Subcutaneous abdominal adipose tissue (tissue), 5 donors: ENCODE data around the gene RORB.

Experiments
- H3K27ac ChIP-seq: one replicate; pipeline ENCODE4 v1.7.0; 2013; ENCODE audit warnings: low read depth, mild to moderate bottlenecking, inconsistent platforms, low read length, moderate library complexity
- H3K27me3 ChIP-seq, 5 donors: one replicate each; pipeline ENCODE4 v1.7.0; 2013; ENCODE audit warnings: low read length in 5 of 5, inconsistent platforms in 1 of 5; ENCODE audit not compliant: control insufficient read depth in 5 of 5, insufficient read depth in 4 of 5
- H3K36me3 ChIP-seq, 5 donors: one replicate each; pipeline ENCODE4 v1.7.0; 2013; ENCODE audit warnings: low read length in 5 of 5; ENCODE audit not compliant: control insufficient read depth in 5 of 5, insufficient read depth in 5 of 5
- H3K4me1 ChIP-seq, 5 donors: one replicate each; pipeline ENCODE4 v1.7.0; 2013; ENCODE audit warnings: low read length in 5 of 5, mild to moderate bottlenecking in 3 of 5, moderate library complexity in 1 of 5; ENCODE audit not compliant: control insufficient read depth in 5 of 5, insufficient read depth in 5 of 5
- H3K4me3 ChIP-seq, 5 donors: one replicate each; pipeline ENCODE4 v1.7.0; 2013; ENCODE audit warnings: low read length in 5 of 5, low read depth in 1 of 5
- H3K9ac ChIP-seq, 5 donors: one replicate each; pipeline ENCODE4 v1.7.0; 2013; ENCODE audit warnings: low read length in 5 of 5, mild to moderate bottlenecking in 4 of 5, moderate library complexity in 3 of 5
- H3K9me3 ChIP-seq, 5 donors: one replicate each; pipeline ENCODE4 v1.7.0; 2013; ENCODE audit warnings: low read length in 5 of 5; ENCODE audit not compliant: control insufficient read depth in 5 of 5
- donor health status: healthy.
- donor health status: healthy.
- donor health status: healthy.
- donor health status: healthy.
- donor health status: healthy.

RORB gene

GRCh38 chr9:74533253-74533652 lies 36.1 kb downstream of the RORB start:
- Histone ChIP-seq H3K4me3 (no peak overlapping the region), H3K4me1 (no peaks in the 10 kb centered on the region), H3K27ac (no peak overlapping the region), H3K9ac (no peak overlapping the region), H3K9me3 (no peaks in the 10 kb centered on the region), H3K36me3 (no peaks in the 10 kb centered on the region), H3K27me3 (peaks cover 0 to 6% (median 0%) of the 10 kb centered on the region in 5 donors)

- Histone ChIP-seq H3K27me3 (peaks cover 0 to 6% (median 0%) of the 10 kb centered on the region in 5 donors), H3K4me3 (no peak overlapping the region), H3K36me3 (no peaks in the 10 kb centered on the region), H3K27ac (no peak overlapping the region), H3K4me1 (no peaks in the 10 kb centered on the region), H3K9me3 (no peaks in the 10 kb centered on the region), H3K9ac (no peak overlapping the region)
Measured at GRCh38 chr9:74534841-74535240, 37.7 kb downstream of the RORB start.

- no peak overlapping the region for H3K27ac ChIP-seq
- H3K9ac ChIP-seq = no peak overlapping the region
- no peaks in the 10 kb centered on the region for H3K9me3 ChIP-seq
- no peaks in the 10 kb centered on the region for H3K4me1 ChIP-seq
- H3K27me3 ChIP-seq = no peaks in the 10 kb centered on the region
- H3K4me3 ChIP-seq = no peak overlapping the region
- no peaks in the 10 kb centered on the region for H3K36me3 ChIP-seq
Measured at GRCh38 chr9:74543145-74543544, 46.0 kb downstream of the RORB start.

- H3K9ac ChIP-seq = no peak overlapping the region
- no peak overlapping the region for H3K27ac ChIP-seq
- no peak overlapping the region for H3K4me3 ChIP-seq
- H3K27me3 ChIP-seq = no peaks in the 10 kb centered on the region
- H3K9me3 ChIP-seq = no peaks in the 10 kb centered on the region
- no peaks in the 10 kb centered on the region for H3K36me3 ChIP-seq
- H3K4me1 ChIP-seq = peaks cover 0 to 17% (median 12%) of the 10 kb centered on the region in 5 donors
Measured at GRCh38 chr9:74551266-74551665, 54.1 kb downstream of the RORB start.

- H3K4me1 ChIP-seq = peaks cover 0 to 31% (median 12%) of the 10 kb centered on the region in 5 donors
- no peaks in the 10 kb centered on the region for H3K9me3 ChIP-seq
- H3K27ac ChIP-seq = peak overlapping the region; percentile 80
- no peaks in the 10 kb centered on the region for H3K36me3 ChIP-seq
- H3K9ac ChIP-seq = no peak overlapping the region
- H3K27me3 ChIP-seq = no peaks in the 10 kb centered on the region
- no peak overlapping the region for H3K4me3 ChIP-seq
Measured at GRCh38 chr9:74554751-74555419, 57.8 kb downstream of the RORB start.

- H3K9me3 ChIP-seq = no peaks in the 10 kb centered on the region
- H3K9ac ChIP-seq = no peak overlapping the region
- H3K4me1 ChIP-seq = peaks cover 0 to 31% (median 12%) of the 10 kb centered on the region in 5 donors
- no peaks in the 10 kb centered on the region for H3K36me3 ChIP-seq
- no peaks in the 10 kb centered on the region for H3K27me3 ChIP-seq
- H3K27ac ChIP-seq = peak overlapping the region; percentile 54
- no peak overlapping the region for H3K4me3 ChIP-seq
Measured at GRCh38 chr9:74555565-74555964, 58.4 kb downstream of the RORB start.

GRCh38 chr9:74556685-74557084 lies 59.5 kb downstream of the RORB start:
- no peak overlapping the region for H3K9ac ChIP-seq
- H3K9me3 ChIP-seq = no peaks in the 10 kb centered on the region
- H3K36me3 ChIP-seq = no peaks in the 10 kb centered on the region
- no peak overlapping the region for H3K27ac ChIP-seq
- H3K4me3 ChIP-seq = no peak overlapping the region
- H3K27me3 ChIP-seq = no peaks in the 10 kb centered on the region
- peaks cover 0 to 31% (median 12%) of the 10 kb centered on the region in 5 donors for H3K4me1 ChIP-seq

GRCh38 chr9:74557571-74557970 lies 60.4 kb downstream of the RORB start:
- Histone ChIP-seq H3K9me3 (no peaks in the 10 kb centered on the region), H3K27me3 (no peaks in the 10 kb centered on the region), H3K36me3 (no peaks in the 10 kb centered on the region), H3K4me3 (no peak overlapping the region), H3K27ac (peak overlapping the region; percentile 32), H3K4me1 (peaks cover 0 to 31% (median 12%) of the 10 kb centered on the region in 5 donors), H3K9ac (no peak overlapping the region)

GRCh38 chr9:74562611-74563010 lies 65.5 kb downstream of the RORB start:
- Histone ChIP-seq H3K9ac (no peak overlapping the region), H3K4me3 (no peak overlapping the region), H3K27me3 (no peaks in the 10 kb centered on the region), H3K36me3 (no peaks in the 10 kb centered on the region), H3K4me1 (peaks cover 0 to 7% (median 0%) of the 10 kb centered on the region in 5 donors), H3K27ac (no peak overlapping the region), H3K9me3 (no peaks in the 10 kb centered on the region)

GRCh38 chr9:74570879-74571512 lies 73.9 kb downstream of the RORB start:
- no peaks in the 10 kb centered on the region for H3K27me3 ChIP-seq
- H3K4me3 ChIP-seq = no peak overlapping the region
- H3K9me3 ChIP-seq = no peaks in the 10 kb centered on the region
- H3K4me1 ChIP-seq = no peaks in the 10 kb centered on the region
- H3K27ac ChIP-seq = no peak overlapping the region
- no peak overlapping the region for H3K9ac ChIP-seq
- H3K36me3 ChIP-seq = no peaks in the 10 kb centered on the region
